MCF 10A (cell line): ENCODE measurements around the gene SAMHD1. TPM values are rescaled to one million over a fixed set of nuclear protein-coding genes. Genes with fewer than 3 reads are reported as not detected.
A peak's percentile ranks its signal among the peaks of the same experiment; 100 is the strongest.

Experiments
- BruUV-seq: library from RNA; stranded (reverse); fragments of 400-500 nt; replicated peaks from 2 replicates; lab custom pipeline; 2021; lab: Mats Ljungman, UMichigan
- CTCF ChIA-PET: fragments of 300-600 bp; sonication (Branson Sonifier 250); formaldehyde crosslinking; extraction: SDS; loops from one replicate; lab custom pipeline; 2021; ENCODE audit warnings: antibody characterized with exemption, inconsistent platforms; lab: Yijun Ruan, JAX
- POLR2A ChIA-PET: fragments of 300-600, 350-650 bp; sonication (Branson Sonifier 250); formaldehyde crosslinking; extraction: SDS; loops from one replicate; lab custom pipeline; 2020; ENCODE audit warnings: antibody characterized with exemption, inconsistent platforms; lab: Yijun Ruan, JAX
- DNase-seq: peaks from one replicate; pipeline ENCODE4 v3.0.0-alpha.2; 2018; ENCODE audit not compliant: unreplicated experiment
- H3K27ac Mint-ChIP-seq: one replicate; pipeline ENCODE4 v1.8.0; 2022; ENCODE audit warnings: mild to moderate bottlenecking, low read depth, mixed read lengths; ENCODE audit not compliant: unreplicated experiment
- H3K27me3 Mint-ChIP-seq: one replicate; pipeline ENCODE4 v1.8.0; 2022; ENCODE audit warnings: mixed read lengths; ENCODE audit not compliant: insufficient read depth, unreplicated experiment
- H3K36me3 Mint-ChIP-seq: one replicate; pipeline ENCODE4 v1.8.0; 2022; ENCODE audit warnings: mild to moderate bottlenecking, moderate library complexity, mixed read lengths; ENCODE audit not compliant: insufficient read depth, unreplicated experiment
- H3K4me1 Mint-ChIP-seq: one replicate; pipeline ENCODE4 v1.8.0; 2022; ENCODE audit warnings: mixed read lengths; ENCODE audit not compliant: insufficient read depth, unreplicated experiment
- H3K4me3 Mint-ChIP-seq: one replicate; pipeline ENCODE4 v1.8.0; 2022; ENCODE audit warnings: mild to moderate bottlenecking, moderate library complexity, mixed read lengths; ENCODE audit not compliant: unreplicated experiment
- H3K9me3 Mint-ChIP-seq: one replicate; pipeline ENCODE4 v1.8.0; 2022; ENCODE audit warnings: mixed read lengths; ENCODE audit not compliant: unreplicated experiment
- CTCF ChIP-seq: fragments of 200-600 bp; IDR thresholded peaks from one replicate; pipeline ENCODE4 v1.8.0; 2022; ENCODE audit warnings: antibody characterized with exemption, mild to moderate bottlenecking; ENCODE audit not compliant: unreplicated experiment
- intact Hi-C: fragments of 100-400 bp; cut with micrococcal nuclease; formaldehyde crosslinking; loops from 2 replicates; pipeline ENCODE4 v1.14.1; 2022
- total RNA-seq: library from RNA; stranded (reverse); gene quantifications from 2 replicates; pipeline ENCODE4 v1.2.3, GENCODE V29; 2022

Gene SAMHD1
- total RNA-seq, 1 experiment from 2014 or later = 2.6 TPM

GRCh38 chr20:36849333-36850065 lies 102.0 kb downstream of the SAMHD1 start:
- no TSS peak for BruUV-seq
- Mint-ChIP-seq H3K9me3 (no peaks in the 10 kb centered on the region), H3K27me3 (no peaks in the 10 kb centered on the region), H3K36me3 (peaks cover 9% of the 10 kb centered on the region), H3K4me1 (peaks cover 12% of the 10 kb centered on the region), H3K4me3 (no peak overlapping the region), H3K27ac (peak overlapping the region; percentile 74)
- intact Hi-C loops = no loop called here
- ChIA-PET POLR2A (interaction anchor here (7.6 kb wide), 1 partner anchor 12 kb away, joined by 88 read pairs; a partner anchor contains a TSS), CTCF (interaction anchor here (0.5 to 2.0 kb wide), 4 partner anchors 11 to 244 kb away, joined by 3 to 6 read pairs (median 4); partner anchors contain the start of gene RAB5IF)
- no peak for TF ChIP-seq CTCF
- DNase-seq = no peak

DNA sequence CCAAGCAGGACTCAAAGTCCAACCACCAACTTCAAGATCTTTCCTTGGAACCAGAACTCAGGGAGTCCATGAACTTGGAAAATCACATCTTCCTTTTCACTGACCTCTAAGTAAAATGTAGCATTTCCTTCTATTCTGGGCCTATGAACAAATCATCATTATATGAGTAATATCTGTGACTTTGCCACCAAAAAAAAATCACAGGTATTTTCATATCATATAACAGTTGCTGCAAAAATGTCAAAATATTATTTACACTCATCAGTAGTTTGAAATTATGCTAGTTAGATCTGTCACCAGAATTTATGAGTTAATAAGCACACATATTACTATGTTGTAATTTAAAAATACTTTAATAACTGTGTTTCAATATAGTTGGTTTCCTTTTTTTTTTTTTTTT lies 102.8 kb downstream of the SAMHD1 start:
- Mint-ChIP-seq H3K4me1 (peaks cover 6% of the 10 kb centered on the region), H3K9me3 (no peaks in the 10 kb centered on the region), H3K27me3 (no peaks in the 10 kb centered on the region), H3K4me3 (no peak overlapping the region), H3K36me3 (peaks cover 10% of the 10 kb centered on the region), H3K27ac (no peak overlapping the region)
- no TSS peak for BruUV-seq
- intact Hi-C loops = no loop called here
- ChIA-PET CTCF (interaction anchor here (2.0 kb wide), 1 partner anchor 10 kb away, joined by 6 read pairs; no protein-coding TSS in a partner anchor), POLR2A (interaction anchor here (0.9 to 7.6 kb wide), 2 partner anchors 13 to 102 kb away, joined by 3 to 88 read pairs; partner anchors contain the start of gene NDRG3)
- no peak for TF ChIP-seq CTCF
- no peak for DNase-seq

DNA sequence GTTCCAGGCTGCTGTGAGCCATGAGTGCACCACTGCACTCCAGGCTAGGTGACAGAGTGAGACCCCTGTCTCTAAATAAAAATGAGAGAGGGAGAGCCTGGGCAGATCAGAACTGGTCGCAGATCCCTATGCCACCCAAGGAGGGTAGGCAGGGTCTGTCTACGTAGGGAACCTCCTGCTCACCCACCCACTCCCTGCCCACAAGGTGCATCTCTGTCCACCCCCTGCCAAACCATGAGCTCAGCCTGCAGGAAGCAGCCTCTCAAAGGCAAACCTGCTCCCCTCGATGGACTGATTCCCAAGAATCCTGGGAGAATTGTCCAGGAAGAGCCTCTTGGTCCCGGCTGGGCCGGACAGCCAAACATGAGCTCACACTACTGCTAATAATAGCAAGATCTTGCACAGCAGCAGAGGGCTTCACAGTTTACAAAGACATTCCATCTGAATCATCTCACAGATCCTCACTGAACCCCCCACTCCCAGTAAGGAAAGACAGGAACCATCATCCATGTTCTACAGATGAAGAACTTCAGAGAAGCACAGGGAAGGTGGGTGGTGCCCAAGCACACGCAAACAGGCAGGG lies 103.3 kb downstream of the SAMHD1 start:
- Mint-ChIP-seq H3K9me3 (no peaks in the 10 kb centered on the region), H3K27ac (no peak overlapping the region), H3K4me1 (peaks cover 6% of the 10 kb centered on the region), H3K4me3 (no peak overlapping the region), H3K27me3 (no peaks in the 10 kb centered on the region), H3K36me3 (peaks cover 10% of the 10 kb centered on the region)
- ChIA-PET POLR2A (interaction anchor here (0.8 to 7.6 kb wide), 7 partner anchors 8 to 242 kb away, joined by 3 to 88 read pairs (median 11); partner anchors contain the start of genes DSN1, NDRG3 and RAB5IF), CTCF (interaction anchor here (0.6 to 2.0 kb wide), 7 partner anchors 10 to 1798 kb away, joined by 3 to 6 read pairs (median 4); no protein-coding TSS in a partner anchor)
- no TSS peak for BruUV-seq
- no peak for TF ChIP-seq CTCF
- intact Hi-C loops = no loop called here
- no peak for DNase-seq

- no TSS peak for BruUV-seq
- ChIA-PET POLR2A (interaction anchor here (0.8 to 7.6 kb wide), 9 partner anchors 8 to 242 kb away, joined by 3 to 88 read pairs (median 7); partner anchors contain the start of genes DSN1, NDRG3 and RAB5IF), CTCF (interaction anchor here (0.6 to 2.0 kb wide), 8 partner anchors 9 to 1798 kb away, joined by 3 to 6 read pairs (median 4); no protein-coding TSS in a partner anchor)
- no peaks in the 10 kb centered on the region for H3K9me3 Mint-ChIP-seq
- no peak for TF ChIP-seq CTCF
- intact Hi-C loops = no loop called here
- peaks cover 6% of the 10 kb centered on the region for H3K4me1 Mint-ChIP-seq
- peak overlapping the region; percentile 91 for H3K27ac Mint-ChIP-seq
- H3K36me3 Mint-ChIP-seq = peaks cover 10% of the 10 kb centered on the region
- peak; percentile 53 for DNase-seq
- H3K4me3 Mint-ChIP-seq = no peak overlapping the region
- no peaks in the 10 kb centered on the region for H3K27me3 Mint-ChIP-seq
These were observed 103.8 kb downstream of the SAMHD1 start for GRCh38 chr20:36847710-36848040.
